ENCODE data around the gene SEC14L3.

SEC14L3 gene

GRCh38 chr22:30471616-30472318, at the start of gene SEC14L3:
TSS of gene SEC14L3 (minus strand) at chr22:30472017. CDS start at chr22:30471958, 59 bp downstream.
- DNase-seq: no peak

GRCh38 chr22:30519842-30520425, 48.1 kb upstream of the SEC14L3 start:
- no peak for DNase-seq

GRCh38 chr22:30516731-30517130, 44.9 kb upstream of the SEC14L3 start:
- no peak for DNase-seq

- no peak for DNase-seq
These were observed 44.5 kb upstream of the SEC14L3 start for GRCh38 chr22:30516273-30516672.

- DNase-seq: no peak
These were observed 42.4 kb upstream of the SEC14L3 start for GRCh38 chr22:30514252-30514651.

DNA sequence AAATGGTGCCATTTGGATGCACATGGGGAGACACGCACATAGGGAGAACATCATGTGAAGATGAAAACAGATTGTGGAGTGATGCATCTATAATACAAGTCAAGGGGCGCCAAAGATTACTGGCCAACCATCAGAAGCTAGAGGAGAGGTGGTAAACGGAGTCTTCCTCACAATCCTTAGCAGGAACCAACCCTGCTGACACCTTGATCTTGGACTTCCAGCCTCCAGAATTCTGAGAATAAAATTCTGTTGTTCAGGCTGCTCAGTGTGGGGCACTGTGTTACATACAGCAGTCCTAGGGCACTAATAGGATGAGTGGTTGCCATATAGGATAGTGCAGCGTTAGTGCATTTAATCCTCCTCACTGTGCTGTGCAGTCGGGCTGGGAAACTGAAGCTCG, 41.6 kb upstream of the SEC14L3 start:
- no peak for DNase-seq

DNA sequence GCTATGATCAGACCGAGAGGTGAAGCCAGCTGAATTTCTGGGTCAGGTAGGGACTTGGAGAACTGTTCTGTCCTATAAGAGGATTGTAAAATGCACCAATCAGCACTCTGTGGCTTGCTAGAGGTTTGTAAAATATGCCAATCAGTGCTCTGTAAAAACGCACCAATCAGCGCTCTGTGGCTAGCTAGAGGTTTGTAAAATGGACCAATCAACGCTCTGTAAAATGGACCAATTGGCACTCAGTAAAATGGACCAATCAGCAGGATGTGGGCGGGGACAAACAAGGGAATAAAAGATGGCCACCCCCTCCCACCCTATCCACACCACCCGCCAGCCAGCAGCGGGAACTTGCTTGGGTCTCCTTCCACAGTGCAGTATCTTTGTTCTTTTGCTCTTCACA, 40.1 kb upstream of the SEC14L3 start:
- no peak for DNase-seq

- DNase-seq: no peak
These were observed 39.3 kb upstream of the SEC14L3 start for GRCh38 chr22:30511109-30511508.

DNA sequence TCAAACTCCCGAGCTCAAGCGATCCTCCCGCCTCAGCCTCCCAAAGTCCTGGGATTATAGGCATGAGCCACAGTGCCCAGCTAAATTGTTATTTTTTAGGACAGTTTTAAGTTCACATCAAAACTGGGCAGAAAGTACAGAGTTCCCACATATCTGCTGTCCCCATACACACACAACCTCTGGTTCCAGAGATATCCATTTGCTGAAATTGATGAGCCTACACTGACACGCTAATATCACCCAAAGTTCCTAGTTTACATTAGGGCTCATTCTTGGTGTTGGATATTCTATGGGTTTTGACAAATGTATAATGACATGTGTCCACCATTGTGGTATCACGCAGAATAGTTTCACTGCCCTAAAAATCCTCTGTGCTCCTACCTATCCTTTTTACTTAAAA, 36.4 kb upstream of the SEC14L3 start:
- no peak for DNase-seq

- no peak for DNase-seq
These were observed 35.9 kb upstream of the SEC14L3 start for GRCh38 chr22:30507670-30508069.

DNA sequence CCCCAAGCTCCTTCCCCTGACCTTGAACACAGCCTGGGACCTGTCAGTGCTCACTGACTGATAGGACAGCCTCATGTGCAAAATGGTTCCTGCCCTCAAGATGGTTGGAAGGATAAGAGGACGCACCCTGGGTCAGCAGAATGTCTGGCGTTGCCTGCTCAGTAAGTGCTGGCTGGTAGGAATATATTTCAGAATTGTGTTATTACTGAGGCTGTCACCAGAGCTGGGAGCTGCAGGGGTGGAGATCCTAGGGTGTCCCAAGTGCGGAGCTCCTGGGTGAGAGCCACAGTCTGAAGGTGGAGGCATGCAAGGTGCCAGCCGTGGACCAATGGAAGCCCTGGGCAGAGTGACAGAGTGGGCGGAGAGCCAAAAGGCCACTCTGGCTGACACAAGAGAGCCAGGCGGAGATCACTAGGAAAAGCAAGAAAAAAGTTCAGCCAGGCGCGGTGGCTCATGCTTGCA, 34.7 kb upstream of the SEC14L3 start:
- no peak for DNase-seq

- no peak for DNase-seq
These were observed 31.7 kb upstream of the SEC14L3 start for GRCh38 chr22:30503551-30503950.

DNA sequence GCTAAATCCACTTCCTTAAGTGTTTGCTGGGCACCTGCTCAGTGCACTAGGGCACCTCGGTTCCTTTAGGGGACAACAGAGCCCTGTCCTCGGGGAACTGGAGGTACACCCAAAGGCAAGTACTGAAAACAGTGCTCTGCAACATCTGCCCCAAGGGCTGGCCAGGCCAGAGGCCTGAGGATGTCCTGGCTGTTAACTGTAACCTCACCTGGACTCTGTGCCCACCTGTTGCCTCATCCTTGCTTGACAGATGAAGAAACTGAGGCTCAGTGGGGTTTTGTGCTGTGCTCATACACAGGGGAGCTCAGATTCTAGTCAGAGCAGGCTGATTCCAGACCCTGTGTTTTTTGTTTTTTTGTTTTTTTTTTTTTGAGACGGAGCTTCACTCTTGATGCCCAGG, 31.1 kb upstream of the SEC14L3 start:
- no peak for DNase-seq

GRCh38 chr22:30502153-30502552, 30.3 kb upstream of the SEC14L3 start:
- no peak for DNase-seq

- no peak for DNase-seq
These were observed 28.8 kb upstream of the SEC14L3 start for GRCh38 chr22:30500628-30501027.

- DNase-seq: no peak
These were observed 25.8 kb upstream of the SEC14L3 start for GRCh38 chr22:30497466-30498150.

DNA sequence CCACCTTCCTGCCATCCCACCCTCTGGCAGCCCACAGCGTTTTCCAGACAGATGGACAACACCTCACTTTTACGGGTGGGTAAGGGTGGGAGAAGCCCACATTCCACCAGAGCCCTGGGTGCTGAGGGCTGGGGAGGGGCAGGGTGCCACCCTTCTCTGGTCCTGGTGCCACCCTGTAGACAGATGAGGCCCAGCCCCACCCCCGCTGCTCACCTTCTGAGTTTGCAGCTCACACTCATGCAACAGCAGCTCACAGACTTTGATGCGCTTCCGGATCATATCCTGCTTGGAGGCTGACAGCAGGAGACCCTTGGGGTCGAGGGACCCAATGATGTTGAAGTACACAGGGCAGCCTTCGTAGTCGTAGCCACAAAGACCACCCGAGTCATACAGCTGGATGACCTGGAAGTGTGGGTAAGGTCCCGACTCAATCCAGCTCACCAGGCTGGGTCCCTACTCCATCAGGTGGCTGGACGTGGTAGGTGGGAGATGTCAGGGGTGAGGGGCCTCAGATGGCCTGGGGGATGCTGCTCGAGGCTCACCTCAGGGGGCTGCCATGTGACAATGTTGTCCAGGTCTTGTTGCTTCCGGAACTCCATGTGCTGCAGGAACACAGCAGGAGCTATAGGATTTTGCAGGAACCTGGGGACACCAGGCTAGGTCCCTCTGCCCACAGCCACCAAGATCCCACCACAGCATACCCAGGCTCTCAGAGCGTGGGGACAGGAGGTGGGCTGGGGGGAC, 23.4 kb upstream of the SEC14L3 start:
- no peak for DNase-seq

GRCh38 chr22:30492144-30492543, 20.3 kb upstream of the SEC14L3 start:
- DNase-seq: no peak

GRCh38 chr22:30491381-30491780, 19.6 kb upstream of the SEC14L3 start:
- no peak for DNase-seq

GRCh38 chr22:30490399-30490798, 18.6 kb upstream of the SEC14L3 start:
- no peak for DNase-seq

DNA sequence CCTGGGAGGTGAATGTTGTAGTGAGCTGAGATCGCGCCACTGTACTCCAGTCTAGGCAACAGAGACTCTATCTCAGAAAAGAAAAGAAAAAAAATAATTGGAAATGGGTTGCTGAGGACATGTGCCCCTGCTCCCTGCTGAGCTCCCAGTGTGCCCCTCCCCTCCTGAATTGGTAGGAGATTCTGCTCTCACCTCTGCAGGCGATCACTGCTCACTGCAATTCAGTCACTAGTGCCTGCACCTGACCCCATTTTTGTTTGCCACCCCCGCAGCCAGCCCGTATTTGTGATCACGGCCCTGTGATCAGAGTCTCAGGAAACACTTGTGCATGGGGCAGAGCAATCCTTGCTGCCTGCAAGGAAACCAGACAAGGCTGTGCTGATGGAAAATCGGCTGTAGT, 16.3 kb upstream of the SEC14L3 start:
- no peak for DNase-seq

- DNase-seq: no peak
These were observed 14.9 kb upstream of the SEC14L3 start for GRCh38 chr22:30486661-30487115.

DNA sequence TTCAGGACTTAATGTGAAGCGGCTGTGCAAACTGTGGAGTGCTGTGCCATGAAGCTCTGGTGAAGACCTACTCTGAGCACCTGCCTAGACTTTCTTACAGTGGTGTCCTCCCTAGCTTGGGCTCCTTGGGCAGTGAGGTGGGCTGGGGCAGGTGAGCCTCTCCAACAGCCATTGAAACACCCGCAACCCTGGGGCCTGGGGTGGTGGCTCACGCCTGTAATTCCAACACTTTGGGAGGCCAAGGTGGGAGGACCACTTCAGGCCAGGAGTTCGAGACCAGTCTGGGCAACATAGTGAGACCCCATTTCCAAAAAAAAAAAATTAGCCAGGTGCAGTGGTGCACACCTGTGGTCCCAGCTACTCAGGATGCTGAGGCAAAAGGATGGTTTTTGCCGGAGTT, 14.3 kb upstream of the SEC14L3 start:
- DNase-seq: no peak
